GM12801 (cell line): Measurements from ENCODE around the gene BTBD9.

Experiments
- CTCF ChIP-seq: IDR thresholded peaks from one replicate; pipeline ENCODE4 v1.5.1; 2011; ENCODE audit warnings: control low read depth; ENCODE audit not compliant: insufficient read length; ENCODE audit errors: extremely low read depth

Gene BTBD9

GRCh38 chr6:38423746-38424145 lies 216.0 kb downstream of the BTBD9 start:
- no peak for TF ChIP-seq CTCF

GRCh38 chr6:38420207-38420606 lies 219.5 kb downstream of the BTBD9 start:
- no peak for TF ChIP-seq CTCF

GRCh38 chr6:38417521-38417920 lies 222.2 kb downstream of the BTBD9 start:
- no peak for TF ChIP-seq CTCF

- TF ChIP-seq CTCF = no peak
Observed at GRCh38 chr6:38415231-38416005, 224.3 kb downstream of the BTBD9 start.

GRCh38 chr6:38413102-38413800 lies 226.5 kb downstream of the BTBD9 start:
- TF ChIP-seq CTCF = no peak

GRCh38 chr6:38407192-38407591 lies 232.5 kb downstream of the BTBD9 start:
- no peak for TF ChIP-seq CTCF

- TF ChIP-seq CTCF = no peak
Observed at GRCh38 chr6:38406096-38406495, 233.6 kb downstream of the BTBD9 start.
